Right forelimb (tissue), 1 donor: ENCODE results near the gene CTIF.

Source experiments
- DNase-seq: peaks from one replicate; pipeline ENCODE4 v3.0.0-alpha.2; 2018

CTIF gene

GRCh38 chr18:48577478-48578190 is 38.8 kb downstream of the CTIF start:
- no peak for DNase-seq

DNA sequence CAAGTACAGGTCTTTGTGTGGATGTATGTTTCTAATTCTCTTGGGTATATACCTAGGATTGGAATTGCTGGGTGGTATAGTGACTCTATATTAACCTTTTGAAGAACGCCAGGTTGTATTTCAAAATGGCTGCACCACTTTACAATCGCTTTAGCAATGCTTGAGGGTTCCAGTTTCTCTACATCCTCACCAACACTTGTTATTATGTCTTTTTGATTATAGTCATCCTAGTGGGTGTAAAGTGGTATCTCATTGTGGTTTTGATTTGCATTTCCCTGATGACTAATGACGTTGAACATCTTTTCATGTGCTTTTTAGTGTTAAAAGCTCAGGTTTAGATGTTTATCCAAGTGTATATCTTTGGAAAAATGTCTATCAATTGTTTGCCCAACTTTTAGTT is 39.5 kb downstream of the CTIF start:
- DNase-seq, result no peak

- no peak for DNase-seq
Observed at GRCh38 chr18:48580066-48580465, 41.2 kb downstream of the CTIF start.

GRCh38 chr18:48580782-48581181 is 42.0 kb downstream of the CTIF start:
- peak; percentile 54 for DNase-seq

GRCh38 chr18:48581206-48581605 is 42.4 kb downstream of the CTIF start:
- DNase-seq, result no peak

DNA sequence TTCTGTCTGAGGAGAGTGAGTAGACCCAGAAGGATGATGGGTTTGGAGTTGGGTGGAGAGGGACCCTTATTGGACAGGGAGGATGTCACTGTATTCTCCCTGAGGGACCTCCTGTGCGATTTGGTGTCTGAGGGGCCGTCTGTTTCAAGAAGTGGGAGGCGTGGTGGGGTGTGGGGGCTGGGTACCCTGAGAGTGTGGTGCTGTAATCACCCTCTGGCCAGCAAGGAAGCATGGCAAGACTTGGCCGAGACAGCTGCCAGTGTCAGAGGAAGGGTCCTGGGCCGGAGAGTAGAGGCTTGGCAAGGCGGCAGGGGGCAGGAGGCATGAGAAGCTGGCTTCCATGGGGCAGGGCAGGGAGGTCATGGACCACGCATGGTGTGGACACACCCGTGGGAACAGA is 43.1 kb downstream of the CTIF start:
- no peak for DNase-seq

DNA sequence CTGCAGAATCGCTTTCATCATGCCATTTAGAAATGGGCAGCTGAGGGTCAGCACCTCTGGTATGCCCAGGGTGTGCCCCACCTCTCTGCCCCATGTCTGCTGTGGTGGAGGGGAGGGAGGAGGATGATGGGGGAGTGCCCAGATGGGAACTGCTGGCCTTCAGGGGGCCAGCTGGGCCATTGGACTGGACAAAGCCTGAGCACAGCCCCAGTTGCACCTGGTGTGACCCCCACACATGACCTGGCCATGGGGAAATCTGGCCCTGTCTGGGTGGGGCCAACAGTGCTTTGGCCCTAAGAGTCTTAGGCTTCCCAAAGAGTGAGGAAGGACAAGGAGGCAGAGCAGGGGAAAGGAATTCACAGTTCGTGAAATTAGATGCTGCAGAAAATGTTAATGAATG is 44.1 kb downstream of the CTIF start:
- no peak for DNase-seq

DNA sequence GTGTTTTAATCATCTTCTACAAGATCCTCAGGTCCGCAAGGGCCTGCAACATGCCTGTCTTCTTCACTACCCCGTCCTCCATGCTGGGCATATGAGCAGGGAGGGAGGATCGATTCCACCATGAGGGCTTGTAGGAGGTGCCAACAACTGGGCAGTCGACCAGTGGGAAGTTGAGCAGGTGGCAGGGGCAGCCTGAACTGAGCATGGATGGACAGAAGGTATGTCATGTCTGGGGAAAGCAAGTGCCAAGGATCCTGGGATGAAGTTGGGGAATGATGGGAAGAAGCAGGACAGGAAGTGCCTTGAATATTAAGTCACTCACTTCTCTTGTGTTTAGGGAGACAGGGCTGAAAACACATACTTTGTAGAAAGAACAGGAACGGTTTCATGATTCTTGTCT is 44.7 kb downstream of the CTIF start:
- no peak for DNase-seq

- no peak for DNase-seq
Observed at GRCh38 chr18:48589797-48590519, 51.1 kb downstream of the CTIF start.

DNA sequence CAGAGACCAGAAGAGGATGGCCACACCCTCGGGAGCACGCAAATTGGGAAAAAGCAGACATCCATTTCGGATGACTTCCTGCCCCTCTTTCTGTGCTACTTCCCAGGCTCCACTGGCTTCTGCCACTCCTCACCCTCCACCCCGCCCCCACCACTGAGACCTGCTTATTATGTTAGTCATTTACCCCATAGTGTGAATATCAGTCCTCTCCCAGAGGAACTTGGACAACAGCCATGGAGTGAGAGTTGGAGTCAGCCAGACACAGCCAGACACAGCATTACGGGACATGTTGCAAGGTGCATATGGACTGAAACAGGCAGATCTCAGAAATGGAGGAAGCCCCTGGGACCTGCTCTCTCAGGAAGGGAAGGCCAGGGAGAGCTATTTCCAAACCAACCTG is 51.8 kb downstream of the CTIF start:
- DNase-seq, result no peak

DNA sequence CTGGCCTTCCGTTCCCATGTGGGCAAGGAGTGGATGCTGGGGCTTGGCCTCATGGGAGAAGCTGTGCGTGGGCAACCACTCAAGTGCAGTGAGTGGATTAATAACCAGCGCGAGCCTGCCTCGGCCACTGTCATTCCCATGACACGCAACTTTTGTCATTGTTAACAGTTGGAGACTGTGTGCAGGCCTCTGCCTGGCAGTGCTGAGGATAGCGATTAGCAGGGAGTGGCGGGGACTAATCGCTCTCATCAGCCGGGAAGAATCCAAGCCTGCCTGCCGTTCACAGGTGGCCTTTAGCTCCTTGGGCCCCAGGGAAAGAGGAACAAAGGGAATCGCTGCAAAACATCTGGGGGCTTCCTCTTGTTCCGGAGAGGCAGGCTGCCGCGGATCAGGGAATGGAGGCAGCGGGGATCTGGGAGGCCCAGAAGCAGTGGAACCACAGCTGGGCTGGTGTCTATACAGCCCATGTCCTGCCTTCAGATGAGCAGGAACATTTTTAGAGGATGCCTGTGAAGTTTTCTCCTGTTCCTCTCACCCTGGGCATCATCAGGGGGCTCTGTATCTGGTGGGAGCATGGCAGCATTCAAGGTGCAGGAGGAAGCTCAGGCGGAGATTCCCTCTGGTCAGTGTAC is 53.8 kb downstream of the CTIF start:
- DNase-seq, result no peak

DNA sequence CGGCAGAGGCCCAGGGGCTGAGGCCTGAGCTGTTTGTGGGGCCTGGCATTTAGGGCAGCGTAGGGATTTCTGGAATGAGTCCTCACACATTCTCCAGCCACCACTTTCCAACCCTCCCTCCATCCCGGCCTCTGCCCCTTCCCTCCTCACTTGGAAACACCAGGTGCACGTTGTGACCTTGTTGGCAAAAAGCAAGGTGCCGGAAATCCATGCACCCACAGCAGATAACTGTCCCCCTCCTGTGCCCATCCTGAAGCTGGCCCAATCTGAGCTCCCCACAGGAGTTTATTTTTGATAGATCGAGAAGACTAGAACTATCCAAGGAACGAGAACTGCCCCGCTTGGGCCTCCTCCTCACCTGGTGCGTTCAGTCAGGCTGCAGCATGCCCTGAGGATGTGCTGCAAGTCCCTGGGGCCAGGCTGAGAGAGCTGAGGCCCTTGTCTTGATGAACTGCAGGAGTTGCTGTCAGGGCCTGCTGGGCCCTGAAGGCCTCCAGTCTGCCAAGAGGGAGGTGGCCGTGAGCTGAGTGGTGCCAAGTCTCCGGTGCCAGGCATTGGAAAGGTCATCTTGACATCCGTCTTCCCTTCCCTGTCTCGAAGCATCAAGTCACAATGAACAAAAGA is 55.8 kb downstream of the CTIF start:
- no peak for DNase-seq

GRCh38 chr18:48595703-48596218 is 56.9 kb downstream of the CTIF start:
- DNase-seq, result no peak

DNA sequence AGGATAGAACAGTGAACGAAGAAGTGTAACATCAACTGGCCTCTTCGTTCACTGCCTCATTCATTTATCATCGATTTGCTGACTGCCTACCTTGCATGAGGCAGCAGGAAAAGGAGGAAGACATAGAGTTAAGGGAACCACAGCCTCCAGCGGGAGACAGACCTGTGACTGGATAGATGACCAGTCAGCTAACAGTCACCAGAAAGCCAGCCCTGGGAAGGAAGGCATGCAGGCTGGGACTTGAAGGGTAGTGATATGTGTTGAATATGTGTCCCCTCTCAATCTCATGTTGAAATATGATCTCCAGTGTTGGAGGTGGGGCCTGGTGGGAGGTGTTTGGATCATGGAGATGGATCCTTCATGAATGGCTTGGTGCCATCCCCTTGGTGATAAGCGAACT is 58.3 kb downstream of the CTIF start:
- DNase-seq, result no peak

DNA sequence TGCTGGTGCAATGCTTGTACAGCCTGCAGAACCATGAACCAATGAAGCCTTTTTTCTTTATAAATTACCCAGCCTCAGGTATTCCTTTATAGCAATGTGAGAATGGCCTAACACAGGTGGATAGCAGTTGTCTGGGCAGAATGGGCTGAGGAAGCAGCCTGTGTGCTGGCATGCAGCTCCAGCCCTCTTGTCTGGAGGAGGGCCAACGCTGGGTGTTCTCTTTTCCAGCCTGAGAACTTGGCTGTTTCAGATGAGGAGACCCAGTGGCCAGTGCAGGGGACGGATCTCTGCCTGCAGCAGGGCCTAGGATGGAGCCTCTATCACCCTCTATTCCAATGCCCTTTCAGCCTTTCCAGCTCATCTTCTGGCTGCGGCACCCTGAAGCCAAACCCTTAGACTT is 58.8 kb downstream of the CTIF start:
- DNase-seq, result no peak

DNA sequence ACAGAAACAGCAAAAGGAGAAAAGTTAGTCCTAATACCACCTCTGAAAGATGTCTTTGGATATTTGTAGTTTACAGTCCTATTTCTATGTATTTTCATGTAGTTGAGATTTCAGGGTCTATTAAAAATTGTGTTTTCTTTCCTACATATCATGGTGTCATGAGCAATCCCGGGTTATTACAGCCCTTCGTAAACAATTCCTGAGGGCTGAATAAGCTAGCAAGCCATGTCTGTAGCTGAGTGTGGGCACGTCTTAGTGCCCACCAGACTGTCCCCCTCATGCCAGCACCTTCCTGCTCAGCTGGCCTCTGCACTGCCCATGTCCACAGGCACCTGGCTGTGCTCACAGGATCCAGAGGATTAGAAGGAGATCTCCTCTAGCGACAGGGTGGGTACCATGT is 60.6 kb downstream of the CTIF start:
- DNase-seq, result no peak

GRCh38 chr18:48600046-48600445 is 61.2 kb downstream of the CTIF start:
- DNase-seq, result no peak

DNA sequence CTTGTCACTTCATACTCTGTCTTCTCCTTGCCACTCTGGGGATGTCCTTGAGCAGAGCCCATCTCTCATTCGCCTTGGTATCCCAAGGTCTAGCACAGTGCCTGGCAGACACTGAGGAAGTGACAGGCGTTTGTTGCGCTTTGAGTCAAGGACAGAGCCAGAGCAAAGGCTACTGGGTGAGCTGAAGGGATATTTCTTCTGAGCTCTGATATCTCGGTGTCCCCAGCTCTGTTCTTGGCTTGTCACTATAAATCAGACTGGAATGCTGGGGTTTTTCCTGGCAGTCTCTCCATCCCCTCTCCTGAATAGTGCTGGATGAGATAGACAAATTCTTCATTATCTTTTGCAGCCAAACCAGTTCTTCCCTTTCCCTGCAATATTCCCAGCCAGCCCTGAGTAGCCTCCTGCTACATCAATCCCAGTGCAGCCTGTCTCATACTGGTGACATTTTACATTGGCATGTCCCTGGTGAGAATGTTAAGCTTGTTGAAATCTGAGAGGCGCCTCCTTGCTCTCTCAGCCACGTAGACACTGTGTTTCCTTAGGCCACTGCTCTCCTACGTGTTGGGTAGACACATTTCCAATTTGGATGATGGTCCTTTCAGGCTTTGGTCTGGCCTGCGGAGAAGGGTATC is 61.7 kb downstream of the CTIF start:
- no peak for DNase-seq

- no peak for DNase-seq
Observed at GRCh38 chr18:48601343-48601742, 62.5 kb downstream of the CTIF start.

GRCh38 chr18:48602759-48603390 is 64.0 kb downstream of the CTIF start:
- DNase-seq, result no peak

DNA sequence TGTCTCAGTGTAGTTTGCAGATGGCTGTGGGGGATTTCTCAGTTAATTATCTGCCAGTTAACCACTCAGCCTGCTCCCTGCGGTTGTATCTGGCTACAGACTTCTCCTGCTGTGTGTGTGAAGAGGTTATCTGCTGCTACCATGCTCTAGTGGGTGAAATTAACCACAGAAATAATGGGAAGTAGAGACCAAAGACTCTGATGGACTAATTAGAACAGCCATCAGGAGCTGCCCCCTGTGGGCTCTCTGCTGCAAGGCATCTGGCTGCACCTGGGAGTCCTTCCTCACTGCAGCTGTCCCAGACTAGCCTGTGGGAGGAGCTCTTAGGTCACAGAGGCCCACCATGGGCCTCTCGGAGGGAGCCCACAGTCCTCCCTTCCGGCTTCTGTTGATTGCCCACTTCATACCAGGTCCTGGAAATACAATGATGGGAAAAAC is 66.6 kb downstream of the CTIF start:
- no peak for DNase-seq
